HCT116 (cell line): ENCODE measurements around the gene PPM1J.

Source experiments
- EGR1 ChIP-seq: IDR thresholded peaks from 2 replicates; pipeline ENCODE4 v1.6.1; 2012; ENCODE audit warnings: low read depth
- EZH2 ChIP-seq: fragments of 200-600 bp; sonication (generic); IDR thresholded peaks from 2 replicates; pipeline ENCODE4 v1.6.1; 2017; ENCODE audit warnings: antibody characterized with exemption, mixed run types
- POLR2A ChIP-seq: IDR thresholded peaks from 2 replicates; pipeline ENCODE4 v1.7.0; 2011; ENCODE audit warnings: borderline replicate concordance; ENCODE audit not compliant: insufficient read depth, insufficient read length; ENCODE audit errors: extremely low read depth
- POLR2AphosphoS5 ChIP-seq: IDR thresholded peaks from 2 replicates; pipeline ENCODE4 v1.6.1; 2011; ENCODE audit warnings: mild to moderate bottlenecking, low read depth, low read length, moderate library complexity
- RAD21 ChIP-seq: IDR thresholded peaks from 2 replicates; pipeline ENCODE4 v1.6.1; 2012; ENCODE audit warnings: low read depth, mild to moderate bottlenecking
- SIN3A ChIP-seq: IDR thresholded peaks from 2 replicates; pipeline ENCODE4 v1.6.1; 2012; ENCODE audit warnings: low read depth
- TCF7L2 ChIP-seq: IDR thresholded peaks from 2 replicates; pipeline ENCODE4 v1.7.0; 2011; ENCODE audit warnings: borderline replicate concordance, inconsistent platforms; ENCODE audit not compliant: insufficient read depth, insufficient read length; ENCODE audit errors: extremely low read depth
- YY1 ChIP-seq: IDR thresholded peaks from 2 replicates; pipeline ENCODE4 v1.6.1; 2011; ENCODE audit warnings: low read length, low read depth, moderate library complexity, mild to moderate bottlenecking; ENCODE audit not compliant: insufficient replicate concordance; ENCODE audit errors: extremely low read depth
- TF ChIP-seq, protein P1 (sequence below): IDR thresholded peaks from 2 replicates; pipeline ENCODE4 v1.6.1; 2012
- TF ChIP-seq, protein P2 (sequence below), 3 experiments: fragments of 200-600 bp in 1 of 3; sonication (generic) in 1 of 3; IDR thresholded peaks in 2 of 3; conservative IDR thresholded peaks in 1 of 3; 2 replicates each; pipeline ENCODE4 v1.5.1; 2012 to 2017; ENCODE audit warnings: low read depth in 2 of 3, low read length in 2 of 3, antibody characterized with exemption in 1 of 3, borderline replicate concordance in 1 of 3, control low read depth in 1 of 3, mild to moderate bottlenecking in 1 of 3, mixed read lengths in 1 of 3, mixed run types in 1 of 3, moderate library complexity in 1 of 3; ENCODE audit not compliant: insufficient read depth in 1 of 3

DNA sequence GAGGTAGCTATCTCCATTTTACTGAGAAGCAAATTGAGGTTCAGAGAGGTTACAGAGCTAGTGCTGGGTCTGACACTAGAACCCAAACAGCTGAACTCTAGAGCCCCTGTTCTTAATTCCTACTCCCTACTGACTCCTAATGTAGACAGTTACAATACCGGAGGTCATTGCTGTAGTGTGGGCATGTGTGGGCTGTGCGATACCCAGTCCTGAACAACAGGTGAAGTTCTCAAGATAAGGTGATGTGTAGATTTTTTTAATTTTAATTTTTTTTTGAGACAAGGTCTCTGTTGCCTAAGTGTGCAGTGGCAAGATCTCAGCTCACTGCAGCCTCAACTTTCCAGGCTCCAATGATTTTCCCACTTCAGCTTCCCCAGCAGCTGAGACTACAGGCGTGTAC is 6.6 kb downstream of the PPM1J start:
- TF ChIP-seq POLR2AphosphoS5, result no peak
- TF ChIP-seq, protein P1, sequence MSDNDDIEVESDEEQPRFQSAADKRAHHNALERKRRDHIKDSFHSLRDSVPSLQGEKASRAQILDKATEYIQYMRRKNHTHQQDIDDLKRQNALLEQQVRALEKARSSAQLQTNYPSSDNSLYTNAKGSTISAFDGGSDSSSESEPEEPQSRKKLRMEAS, result no peak
- TF ChIP-seq, protein P2, sequence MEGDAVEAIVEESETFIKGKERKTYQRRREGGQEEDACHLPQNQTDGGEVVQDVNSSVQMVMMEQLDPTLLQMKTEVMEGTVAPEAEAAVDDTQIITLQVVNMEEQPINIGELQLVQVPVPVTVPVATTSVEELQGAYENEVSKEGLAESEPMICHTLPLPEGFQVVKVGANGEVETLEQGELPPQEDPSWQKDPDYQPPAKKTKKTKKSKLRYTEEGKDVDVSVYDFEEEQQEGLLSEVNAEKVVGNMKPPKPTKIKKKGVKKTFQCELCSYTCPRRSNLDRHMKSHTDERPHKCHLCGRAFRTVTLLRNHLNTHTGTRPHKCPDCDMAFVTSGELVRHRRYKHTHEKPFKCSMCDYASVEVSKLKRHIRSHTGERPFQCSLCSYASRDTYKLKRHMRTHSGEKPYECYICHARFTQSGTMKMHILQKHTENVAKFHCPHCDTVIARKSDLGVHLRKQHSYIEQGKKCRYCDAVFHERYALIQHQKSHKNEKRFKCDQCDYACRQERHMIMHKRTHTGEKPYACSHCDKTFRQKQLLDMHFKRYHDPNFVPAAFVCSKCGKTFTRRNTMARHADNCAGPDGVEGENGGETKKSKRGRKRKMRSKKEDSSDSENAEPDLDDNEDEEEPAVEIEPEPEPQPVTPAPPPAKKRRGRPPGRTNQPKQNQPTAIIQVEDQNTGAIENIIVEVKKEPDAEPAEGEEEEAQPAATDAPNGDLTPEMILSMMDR (IDR thresholded peaks at IDR 0.05 in 2 of 3, conservative IDR thresholded peaks at IDR 0.05 in 1 of 3; ENCODE audit: borderline replicate concordance in 1 of 3, insufficient read depth in 1 of 3, low read depth in 2 of 3, low read length in 2 of 3), result no peak
- no peak for TF ChIP-seq SIN3A
- no peak for TF ChIP-seq EZH2
- no peak for TF ChIP-seq POLR2A
- no peak for TF ChIP-seq EGR1
- no peak for TF ChIP-seq YY1
- TF ChIP-seq RAD21, result no peak
- TF ChIP-seq TCF7L2, result no peak
